K562 (cell line): ENCODE results near the gene CALB2. TPM values are rescaled to one million over a fixed set of nuclear protein-coding genes. Genes with fewer than 3 reads are reported as not detected.

Experiments used
- ATAC-seq: fragments of 200-7000 bp; cut with Tn5 transposase; 3 replicates; pipeline ENCODE4 v1.9.1; 2020; ENCODE audit warnings: moderate library complexity
- BruUV-seq: library from RNA; stranded (reverse); fragments of 400-500 nt; replicated peaks from 2 replicates; lab custom pipeline; 2021; lab: Mats Ljungman, UMichigan
- CTCF ChIA-PET: fragments of 300-600 bp; formaldehyde crosslinking; extraction: SDS; loops from one replicate; lab custom pipeline; 2021; ENCODE audit warnings: low intra/inter-chr PET ratio; lab: Yijun Ruan, JAX
- POLR2A ChIA-PET: fragments of 300-600, 350-650 bp; sonication (Branson Sonifier 250); formaldehyde crosslinking; extraction: SDS; loops from one replicate; lab custom pipeline; 2021; ENCODE audit warnings: antibody characterized with exemption, inconsistent platforms; lab: Yijun Ruan, JAX
- DNase-seq, 4 experiments: peaks; one replicate each; pipeline versions ENCODE4 v3.0.0 to v3.0.0-alpha.2; 2011 to 2018; ENCODE audit warnings: low spot score in 3 of 4, mixed read lengths in 3 of 4; ENCODE audit errors: extremely low read depth in 1 of 4
- FAIRE-seq: peaks from 2 replicates; lab custom pipeline; 2011; peaks lifted over from hg19 to GRCh38; lab: Jason Lieb, UNC
- H2AFZ ChIP-seq: 2 replicates; pipeline ENCODE4 v1.6.0; 2011; ENCODE audit warnings: low read depth, low read length, control low read depth, inconsistent platforms
- H3K27ac ChIP-seq: fragments of 200-600 bp; 3 replicates; pipeline ENCODE4 v1.8.0; 2011; ENCODE audit warnings: low read depth, mild to moderate bottlenecking, control low read depth, inconsistent platforms, low read length, moderate library complexity, mixed read lengths; ENCODE audit errors: extremely low read depth
- H3K27me3 ChIP-seq, 2 experiments: fragments of 300-600 bp in 1 of 2; 2 replicates in 1 of 2; 3 replicates in 1 of 2; pipeline versions ENCODE4 v1.6.0 to v1.8.0; 2011; ENCODE audit warnings: inconsistent platforms in 2 of 2, low read length in 2 of 2, mild to moderate bottlenecking in 1 of 2, mixed read lengths in 1 of 2, moderate library complexity in 1 of 2; ENCODE audit not compliant: control insufficient read depth in 2 of 2, insufficient read depth in 2 of 2
- H3K36me3 ChIP-seq: fragments of 300-600 bp; 3 replicates; pipeline ENCODE4 v1.8.0; 2011; ENCODE audit warnings: mild to moderate bottlenecking, low read length, inconsistent platforms; ENCODE audit not compliant: control insufficient read depth, insufficient read depth
- H3K4me1 ChIP-seq, 2 experiments: fragments of 200-600 bp in 1 of 2; replicated peaks in 1 of 2; 2 replicates in 1 of 2; 3 replicates in 1 of 2; pipeline versions ENCODE4 v1.5.1 to v1.8.0; 2011; ENCODE audit warnings: inconsistent platforms in 2 of 2, low read length in 2 of 2, mild to moderate bottlenecking in 1 of 2, mixed read lengths in 1 of 2, moderate library complexity in 1 of 2; ENCODE audit not compliant: control insufficient read depth in 2 of 2, insufficient read depth in 2 of 2
- H3K4me2 ChIP-seq: 2 replicates; pipeline ENCODE4 v1.6.1; 2011; ENCODE audit warnings: low read length, control low read depth, inconsistent platforms, mixed read lengths; ENCODE audit not compliant: insufficient read depth
- H3K4me3 ChIP-seq: fragments of 200-600 bp; sonication (generic), shearing (Covaris generic); 2 replicates; pipeline ENCODE4 v1.5.1; 2016; ENCODE audit warnings: control low read depth, inconsistent platforms
- H3K79me2 ChIP-seq: fragments of 200-600 bp; 3 replicates; pipeline ENCODE4 v1.8.0; 2011; ENCODE audit warnings: low read length, inconsistent platforms; ENCODE audit not compliant: control insufficient read depth, insufficient read depth
- H3K9ac ChIP-seq, 2 experiments: 2 replicates each; pipeline versions ENCODE4 v1.6.0 to v1.6.1; 2011; ENCODE audit warnings: low read depth in 2 of 2, low read length in 2 of 2, control low read depth in 1 of 2, inconsistent platforms in 1 of 2, mild to moderate bottlenecking in 1 of 2, mixed read lengths in 1 of 2; ENCODE audit not compliant: insufficient read depth in 1 of 2
- H3K9me1 ChIP-seq: one replicate; pipeline ENCODE4 v1.6.0; 2011; ENCODE audit warnings: inconsistent platforms, mild to moderate bottlenecking, low read length, moderate library complexity; ENCODE audit not compliant: control insufficient read depth, insufficient read depth
- H3K9me3 ChIP-seq: replicated peaks from 2 replicates; pipeline ENCODE4 v1.5.1; 2011; ENCODE audit warnings: low read depth, low read length, inconsistent platforms; ENCODE audit not compliant: control insufficient read depth, insufficient read depth
- H4K20me1 ChIP-seq: replicated peaks from 2 replicates; pipeline ENCODE4 v1.6.1; 2011; ENCODE audit warnings: low read length, inconsistent platforms, mixed read lengths; ENCODE audit not compliant: control insufficient read depth, insufficient read depth
- CBFA2T3 ChIP-seq: fragments of 450-650 bp; IDR thresholded peaks from 2 replicates; pipeline ENCODE4 v1.6.1; 2017
- HOMEZ ChIP-seq: fragments of 250-450 bp; sonication (Bioruptor Pico); IDR thresholded peaks from 2 replicates; pipeline ENCODE4 v1.4.0; 2020; ENCODE audit warnings: mild to moderate bottlenecking, moderate library complexity
- IRF1 ChIP-seq: sonication (generic); formaldehyde crosslinking; IDR thresholded peaks from 2 replicates; pipeline ENCODE4 v1.8.0; 2022; ENCODE audit warnings: missing genetic modification reagents, mild to moderate bottlenecking, borderline replicate concordance
- KDM1A ChIP-seq, 2 experiments: fragments of 450-650 bp; IDR thresholded peaks; 2 replicates each; pipeline ENCODE4 v1.6.1; 2016; ENCODE audit warnings: mild to moderate bottlenecking in 2 of 2
- KDM4B ChIP-seq, 2 experiments: fragments of 450-650 bp in 1 of 2; sonication (generic) in 1 of 2; IDR thresholded peaks; 2 replicates each; pipeline ENCODE4 v1.6.1; 2016 to 2017; ENCODE audit warnings: borderline replicate concordance in 2 of 2, antibody characterized with exemption in 1 of 2, low read depth in 1 of 2, mild to moderate bottlenecking in 1 of 2
- PHF20 ChIP-seq: fragments of 450-650 bp; IDR thresholded peaks from 2 replicates; pipeline ENCODE4 v1.6.1; 2018; ENCODE audit not compliant: partially characterized antibody
- PTBP1 ChIP-seq: fragments of 200-400 bp; formaldehyde crosslinking; IDR thresholded peaks from 2 replicates; pipeline ENCODE4 v1.6.1; 2017; ENCODE audit warnings: low read depth, low read length
- RCOR1 ChIP-seq, 2 experiments: IDR thresholded peaks; 2 replicates each; pipeline ENCODE4 v1.6.1; 2012; ENCODE audit warnings: low read depth in 2 of 2, low read length in 2 of 2, borderline replicate concordance in 1 of 2, improper control_type of control experiment in 1 of 2
- SETDB1 ChIP-seq: IDR thresholded peaks from one replicate; pipeline ENCODE4 v1.6.1; 2012; ENCODE audit warnings: low read length, control low read depth, inconsistent platforms
- SPI1 ChIP-seq: IDR thresholded peaks from 2 replicates; pipeline ENCODE4 v1.6.1; 2011; ENCODE audit warnings: low read depth, low read length, control low read depth, borderline replicate concordance
- TEAD4 ChIP-seq, 2 experiments: sonication (generic) in 1 of 2; formaldehyde crosslinking in 1 of 2; IDR thresholded peaks; 2 replicates each; pipeline versions ENCODE4 v1.6.1 to v1.8.0; 2012 to 2022; ENCODE audit warnings: borderline replicate concordance in 1 of 2, inconsistent platforms in 1 of 2, low read length in 1 of 2, mild to moderate bottlenecking in 1 of 2, missing genetic modification reagents in 1 of 2
- TFAM ChIP-seq: fragments of 250-450 bp; sonication (Bioruptor Pico); conservative IDR thresholded peaks from 2 replicates; pipeline ENCODE4 v1.5.0; 2021; ENCODE audit warnings: mild to moderate bottlenecking, moderate library complexity
- TOE1 ChIP-seq, 2 experiments: fragments of 450-650 bp in 1 of 2; sonication (generic) in 1 of 2; formaldehyde crosslinking in 1 of 2; IDR thresholded peaks; 2 replicates each; pipeline versions ENCODE4 v1.7.1 to v1.8.0; 2016 to 2022; ENCODE audit warnings: borderline replicate concordance in 2 of 2, mild to moderate bottlenecking in 2 of 2, antibody characterized with exemption in 1 of 2, inconsistent platforms in 1 of 2, low read depth in 1 of 2, missing genetic modification reagents in 1 of 2, moderate library complexity in 1 of 2
- ZBTB17 ChIP-seq: fragments of 450-650 bp; formaldehyde crosslinking; IDR thresholded peaks from 2 replicates; pipeline ENCODE4 v1.4.0; 2020; ENCODE audit warnings: mild to moderate bottlenecking
- ZFP1 ChIP-seq: fragments of 450-650 bp; formaldehyde crosslinking; IDR thresholded peaks from 2 replicates; pipeline ENCODE4 v1.4.0; 2020; ENCODE audit warnings: mild to moderate bottlenecking, mixed read lengths
- ZNF133 ChIP-seq: fragments of 250-450 bp; sonication (Bioruptor Pico); IDR thresholded peaks from 2 replicates; pipeline ENCODE4 v1.4.0; 2020; ENCODE audit warnings: mild to moderate bottlenecking
- ZNF384 ChIP-seq: IDR thresholded peaks from 2 replicates; pipeline ENCODE4 v1.6.1; 2012; ENCODE audit warnings: low read depth, low read length, improper control_type of control experiment
- WGBS: fragments of 100-300 bp; shearing (Covaris generic); methylation state at CpG from one replicate; pipeline ENCODE4 v1.1.6; 2016; ENCODE audit warnings: low coverage, mixed read lengths; ENCODE audit not compliant: insufficient coverage; ENCODE audit errors: missing lambda C conversion rate; 5-methylcytosine and 5-hydroxymethylcytosine counted together
- in situ Hi-C: fragments of 300-500 bp; cut with MboI; formaldehyde crosslinking; loops from 4 replicates; pipeline ENCODE4 v1.15.0; 2018; ENCODE audit warnings: inconsistent platforms, mixed read lengths
- intact Hi-C: fragments of 100-400 bp; cut with micrococcal nuclease; formaldehyde crosslinking; loops from 2 replicates; pipeline ENCODE4 v1.14.2; 2022
- polyA plus RNA-seq, 8 experiments: library from polyadenylated mRNA; depleted of rRNA in 4 of 8; stranded (reverse) in 5 of 8; unstranded in 3 of 8; fragments of >200 nt; fragmentation: Nextera tagmentation in 2 of 8; fragmentation: Illumina TruSeq in 1 of 8; extraction: Ambion mirVana in 2 of 8; extraction: Trizol in 1 of 8; gene quantifications; 2 replicates each; pipeline versions ENCODE4 v1.2.1 to v1.2.3, GENCODE V29; 2011 to 2014; ENCODE audit warnings: inconsistent platforms in 1 of 8, missing spikeins in 1 of 8
- total RNA-seq, 7 experiments: library from RNA; depleted of rRNA in 6 of 7; stranded (reverse); fragments of >200 nt in 6 of 7; fragmentation: Illumina TruSeq in 2 of 7; extraction: Trizol in 2 of 7; gene quantifications; 2 replicates each; pipeline versions ENCODE4 v1.2.1 to v1.2.3, GENCODE V29; 2011 to 2021; ENCODE audit warnings: low replicate concordance in 1 of 7

Gene CALB2
- total and polyA plus RNA-seq, 9 of the 15 experiments (the other 6 are each of a cell fraction or from before 2014, with no cell fraction given): not detected

- TF ChIP-seq TOE1 (IDR thresholded peaks at IDR 0.05; ENCODE audit: borderline replicate concordance) (no peak), TOE1 (CRISPR knock-in tag; IDR thresholded peaks at IDR 0.05; ENCODE audit: borderline replicate concordance, low read depth) (no peak), KDM4B (IDR thresholded peaks at IDR 0.05; ENCODE audit: borderline replicate concordance in 2 of 2, low read depth in 1 of 2) (no peak), PHF20 (peak; percentile 35), ZFP1 (CRISPR knock-in tag) (no peak)
These were observed 25.7 kb downstream of the CALB2 start (continued) for GRCh38 chr16:71384073-71384724.

GRCh38 chr16:71387045-71387871, 28.7 kb downstream of the CALB2 start:
- BruUV-seq: no TSS peak

More at GRCh38 chr16:71387045-71387871, 28.7 kb downstream of the CALB2 start:
- FAIRE-seq (no peak), ATAC-seq (no peak), DNase-seq (peak in 1 of 4 experiments; percentile 10)
- POLR2A ChIA-PET: no interaction called here
- Histone ChIP-seq H3K9me1 (no peaks in the 10 kb centered on the region), H3K27me3 (peaks cover 3 to 34% of the 10 kb centered on the region in 2 experiments; a peak in 3 of 5 replicates), H3K27ac (no peak overlapping the region), H3K79me2 (no peaks in the 10 kb centered on the region), H3K4me3 (no peak overlapping the region), H3K4me1 (no peaks in the 10 kb centered on the region), H4K20me1 (peaks cover 3% of the 10 kb centered on the region; the same call in 1 of the 2 replicates), H2AFZ (no peak overlapping the region), H3K9ac (no peak overlapping the region), H3K36me3 (no peaks in the 10 kb centered on the region), H3K4me2 (no peak overlapping the region), H3K9me3 (no peaks in the 10 kb centered on the region)
- WGBS: 2% methylated on average over 9 of the region's 9 CpGs
- 0 out of 4 replicates have a peak, but pooled peaks of 1 of the 2 experiments have one; percentile 11 for TF ChIP-seq KDM1A (IDR thresholded peaks at IDR 0.05)
- peak; percentile 6; the same call in 1 of the 2 replicates for TF ChIP-seq SPI1
- no peak for TF ChIP-seq SETDB1
- peak; percentile 34; the same call in 1 of the 2 replicates for TF ChIP-seq ZNF384
- no peak for TF ChIP-seq IRF1
- no peak for TF ChIP-seq TFAM (CRISPR knock-in tag)
- peak; percentile 49 for TF ChIP-seq CBFA2T3
- TF ChIP-seq ZBTB17: no peak
- TF ChIP-seq RCOR1 (IDR thresholded peaks at IDR 0.05; ENCODE audit: borderline replicate concordance in 1 of 2, low read depth in 2 of 2, low read length in 2 of 2): peak in 1 of 2 experiments; percentile 53; a peak in 1 of 4 replicates
- 0 out of 2 replicates have a peak, but pooled peaks have one; percentile 19 for TF ChIP-seq TEAD4 (IDR thresholded peaks at IDR 0.05; ENCODE audit: low read length)
- TF ChIP-seq TEAD4 (CRISPR knock-in tag; IDR thresholded peaks at IDR 0.05; ENCODE audit: borderline replicate concordance): no peak
- TF ChIP-seq HOMEZ (CRISPR knock-in tag): no peak
- TF ChIP-seq ZNF133 (CRISPR knock-in tag): no peak
- TF ChIP-seq PTBP1: no peak
- intact Hi-C loops (no loop called here), in situ Hi-C loops (no loop called here)
- CTCF ChIA-PET: no interaction called here
